ENCODE measurements around the gene AGRP.

DNA sequence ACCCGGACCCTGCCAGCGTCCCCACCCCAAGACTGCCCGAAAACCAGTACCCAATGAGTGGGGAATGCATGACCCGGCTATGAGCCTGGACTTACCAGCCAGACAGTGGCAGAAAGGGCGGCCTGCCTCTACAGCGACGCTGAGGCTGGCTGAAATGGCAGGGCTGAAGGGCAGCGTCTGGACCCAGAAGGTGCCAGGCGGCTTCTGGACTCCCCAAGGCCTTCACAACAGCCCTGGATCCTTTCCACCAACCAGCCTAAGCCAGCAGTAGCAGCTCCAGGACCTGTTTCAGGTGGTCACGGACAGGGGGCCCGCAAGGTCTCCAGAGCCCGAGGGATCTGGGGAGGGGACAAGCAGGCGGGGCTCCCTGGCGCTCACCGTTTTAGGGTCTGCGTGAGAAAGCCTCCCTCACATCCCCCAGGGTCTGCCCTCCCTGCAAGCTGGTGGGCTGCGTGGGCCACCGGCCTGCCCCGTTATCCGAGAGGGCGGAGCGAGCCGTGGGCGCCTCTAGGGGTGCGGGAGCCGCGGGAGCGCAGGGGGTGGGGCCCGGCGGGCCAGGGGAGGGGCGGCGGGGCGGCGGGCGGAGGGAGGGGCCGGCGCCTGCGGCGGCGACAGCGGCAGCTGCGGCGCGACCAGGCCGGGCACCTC is 45.0 kb upstream of the AGRP start, which contains the start of gene RIPOR1:
- TF ChIP-seq, protein P1, sequence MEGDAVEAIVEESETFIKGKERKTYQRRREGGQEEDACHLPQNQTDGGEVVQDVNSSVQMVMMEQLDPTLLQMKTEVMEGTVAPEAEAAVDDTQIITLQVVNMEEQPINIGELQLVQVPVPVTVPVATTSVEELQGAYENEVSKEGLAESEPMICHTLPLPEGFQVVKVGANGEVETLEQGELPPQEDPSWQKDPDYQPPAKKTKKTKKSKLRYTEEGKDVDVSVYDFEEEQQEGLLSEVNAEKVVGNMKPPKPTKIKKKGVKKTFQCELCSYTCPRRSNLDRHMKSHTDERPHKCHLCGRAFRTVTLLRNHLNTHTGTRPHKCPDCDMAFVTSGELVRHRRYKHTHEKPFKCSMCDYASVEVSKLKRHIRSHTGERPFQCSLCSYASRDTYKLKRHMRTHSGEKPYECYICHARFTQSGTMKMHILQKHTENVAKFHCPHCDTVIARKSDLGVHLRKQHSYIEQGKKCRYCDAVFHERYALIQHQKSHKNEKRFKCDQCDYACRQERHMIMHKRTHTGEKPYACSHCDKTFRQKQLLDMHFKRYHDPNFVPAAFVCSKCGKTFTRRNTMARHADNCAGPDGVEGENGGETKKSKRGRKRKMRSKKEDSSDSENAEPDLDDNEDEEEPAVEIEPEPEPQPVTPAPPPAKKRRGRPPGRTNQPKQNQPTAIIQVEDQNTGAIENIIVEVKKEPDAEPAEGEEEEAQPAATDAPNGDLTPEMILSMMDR (IDR thresholded peaks at IDR 0.05 in 8 of 11, conservative IDR thresholded peaks at IDR 0.05 in 3 of 11), result no peak
- no peak for TF ChIP-seq POLR2A (IDR thresholded peaks at IDR 0.05)

All from spleen (tissue), 7 donors.